ENCODE results near the gene TTN. TPM values are rescaled to one million over a fixed set of nuclear protein-coding genes. Genes with fewer than 3 reads are reported as not detected.
"Not testable (repeated sequence)": the region's sequence is repeated elsewhere in the genome, so short reads cannot be mapped to it uniquely, and the experiment has no call there.

Gene TTN
- total and polyA plus RNA-seq, 8 donors = 1.4 to 27.5 (median 2.2) TPM

- Histone ChIP-seq H3K4me3 (no peak overlapping the region), H3K36me3 (no peaks in the 10 kb centered on the region), H3K4me1 (no peaks in the 10 kb centered on the region), H3K27me3 (no peaks in the 10 kb centered on the region), H3K27ac (no peak overlapping the region), H3K9me3 (no peaks in the 10 kb centered on the region)
- DNase-seq = no peak
- no peak for ATAC-seq
- no peak for TF ChIP-seq CTCF (IDR thresholded peaks at IDR 0.05)
- intact Hi-C loops (cut with DNase I) = no loop called here
Observed at GRCh38 chr2:178679891-178680290, 127.3 kb downstream of the TTN start.

GRCh38 chr2:178677599-178677998 is 129.6 kb downstream of the TTN start:
- no peaks in the 10 kb centered on the region for H3K27me3 ChIP-seq
- no peak for DNase-seq
- intact Hi-C loops (cut with DNase I) = no loop called here
- no peak overlapping the region for H3K4me3 ChIP-seq
- H3K27ac ChIP-seq = no peak overlapping the region
- ATAC-seq = no peak
- no peaks in the 10 kb centered on the region for H3K9me3 ChIP-seq
- H3K36me3 ChIP-seq = no peaks in the 10 kb centered on the region
- no peaks in the 10 kb centered on the region for H3K4me1 ChIP-seq
- TF ChIP-seq CTCF (IDR thresholded peaks at IDR 0.05) = no peak

- no peak for TF ChIP-seq CTCF (IDR thresholded peaks at IDR 0.05)
- Histone ChIP-seq H3K36me3 (no peaks in the 10 kb centered on the region), H3K27me3 (no peaks in the 10 kb centered on the region), H3K4me1 (no peaks in the 10 kb centered on the region), H3K4me3 (no peak overlapping the region), H3K27ac (no peak overlapping the region), H3K9me3 (no peaks in the 10 kb centered on the region)
- ATAC-seq (no peak), DNase-seq (no peak)
- intact Hi-C loops (cut with DNase I) = no loop called here
Observed at GRCh38 chr2:178676046-178676445, 131.2 kb downstream of the TTN start.

GRCh38 chr2:178674122-178674521 is 133.1 kb downstream of the TTN start:
- no peak for ATAC-seq
- no peaks in the 10 kb centered on the region for H3K27me3 ChIP-seq

GRCh38 chr2:178666458-178666857 is 140.8 kb downstream of the TTN start:
- H3K36me3 ChIP-seq = no peaks in the 10 kb centered on the region
- no peaks in the 10 kb centered on the region for H3K27me3 ChIP-seq
- H3K4me3 ChIP-seq = no peak overlapping the region
- intact Hi-C loops (cut with DNase I) = no loop called here
- DNase-seq (no peak), ATAC-seq (no peak)
- H3K27ac ChIP-seq = no peak overlapping the region
- no peak for TF ChIP-seq CTCF (IDR thresholded peaks at IDR 0.05)
- no peaks in the 10 kb centered on the region for H3K4me1 ChIP-seq
- H3K9me3 ChIP-seq = no peaks in the 10 kb centered on the region

More at GRCh38 chr2:178674122-178674521, 133.1 kb downstream of the TTN start:
- DNase-seq = no peak
- Histone ChIP-seq H3K36me3 (no peaks in the 10 kb centered on the region), H3K4me3 (no peak overlapping the region), H3K27ac (no peak overlapping the region), H3K4me1 (no peaks in the 10 kb centered on the region), H3K9me3 (no peaks in the 10 kb centered on the region)
- intact Hi-C loops (cut with DNase I) = no loop called here
- TF ChIP-seq CTCF (IDR thresholded peaks at IDR 0.05) = no peak

GRCh38 chr2:178658480-178658879 is 148.7 kb downstream of the TTN start:
- H3K27me3 ChIP-seq; DNase-seq; H3K36me3 ChIP-seq; H3K27ac ChIP-seq; H3K4me3 ChIP-seq; ATAC-seq; intact Hi-C loops (cut with DNase I); H3K4me1 ChIP-seq; H3K9me3 ChIP-seq: not testable (repeated sequence)

Measured in left lung (tissue), 10 donors.